Spleen (tissue), 7 donors: ENCODE results near the gene GIN1.

ENCODE experiments used
- POLR2A ChIP-seq, 3 donors: fragments of 450-650 bp; IDR thresholded peaks; one replicate each; pipeline ENCODE4 v1.5.1; 2017; ENCODE audit warnings: antibody characterized with exemption in 3 of 3, mild to moderate bottlenecking in 1 of 3
- POLR2AphosphoS5 ChIP-seq, 3 donors: sonication (generic); formaldehyde crosslinking; IDR thresholded peaks; one replicate each; pipeline ENCODE4 v1.5.1; 2017; ENCODE audit warnings: antibody characterized with exemption in 3 of 3
- TF ChIP-seq, protein P1 (sequence below), 11 experiments: fragments of 200-600 bp in 7 of 11; fragments of 450-650 bp in 4 of 11; sonication (generic) in 4 of 11; IDR thresholded peaks in 8 of 11; conservative IDR thresholded peaks in 3 of 11; 1 replicate in 7 of 11; 2 replicates in 4 of 11; pipeline versions ENCODE4 v1.4.0 to v1.8.0; 2016 to 2021; ENCODE audit warnings: antibody characterized with exemption in 11 of 11, inconsistent platforms in 4 of 11, mild to moderate bottlenecking in 1 of 11
- donor health status: DM: no; HTN: no; CAD: no; lungs with moderate emphysema.
- donor health status: DM: no; HTN: no; CAD: no.
- donor health status: DM: no; HTN: no; CAD: no.

- TF ChIP-seq POLR2AphosphoS5 (IDR thresholded peaks at IDR 0.05) (no peak), POLR2A (IDR thresholded peaks at IDR 0.05) (no peak)
- TF ChIP-seq, protein P1, sequence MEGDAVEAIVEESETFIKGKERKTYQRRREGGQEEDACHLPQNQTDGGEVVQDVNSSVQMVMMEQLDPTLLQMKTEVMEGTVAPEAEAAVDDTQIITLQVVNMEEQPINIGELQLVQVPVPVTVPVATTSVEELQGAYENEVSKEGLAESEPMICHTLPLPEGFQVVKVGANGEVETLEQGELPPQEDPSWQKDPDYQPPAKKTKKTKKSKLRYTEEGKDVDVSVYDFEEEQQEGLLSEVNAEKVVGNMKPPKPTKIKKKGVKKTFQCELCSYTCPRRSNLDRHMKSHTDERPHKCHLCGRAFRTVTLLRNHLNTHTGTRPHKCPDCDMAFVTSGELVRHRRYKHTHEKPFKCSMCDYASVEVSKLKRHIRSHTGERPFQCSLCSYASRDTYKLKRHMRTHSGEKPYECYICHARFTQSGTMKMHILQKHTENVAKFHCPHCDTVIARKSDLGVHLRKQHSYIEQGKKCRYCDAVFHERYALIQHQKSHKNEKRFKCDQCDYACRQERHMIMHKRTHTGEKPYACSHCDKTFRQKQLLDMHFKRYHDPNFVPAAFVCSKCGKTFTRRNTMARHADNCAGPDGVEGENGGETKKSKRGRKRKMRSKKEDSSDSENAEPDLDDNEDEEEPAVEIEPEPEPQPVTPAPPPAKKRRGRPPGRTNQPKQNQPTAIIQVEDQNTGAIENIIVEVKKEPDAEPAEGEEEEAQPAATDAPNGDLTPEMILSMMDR (IDR thresholded peaks at IDR 0.05 in 8 of 11, conservative IDR thresholded peaks at IDR 0.05 in 3 of 11), result no peak
Measured at GRCh38 chr5:103151156-103151555, 31.2 kb upstream of the GIN1 start.
